ENCODE results near the gene IFIT2.

- TF ChIP-seq ARNT (IDR thresholded peaks at IDR 0.05), result no peak
- no peak for TF ChIP-seq BHLHE40 (IDR thresholded peaks at IDR 0.05; ENCODE audit: borderline replicate concordance)
- no peak for TF ChIP-seq SP1 (IDR thresholded peaks at IDR 0.05)
These were observed 49.5 kb downstream of the IFIT2 start for GRCh38 chr10:89351412-89351779.
